Measurements from ENCODE around the gene CBX5. TPM values are rescaled to one million over a fixed set of nuclear protein-coding genes. Genes with fewer than 3 reads are reported as not detected.
"Not testable (repeated sequence)": the region's sequence is repeated elsewhere in the genome, so short reads cannot be mapped to it uniquely, and the experiment has no call there.

The CBX5 gene
- total and polyA plus RNA-seq, 10 of the 15 experiments (the other 5 are each of a cell fraction or from before 2014, with no cell fraction given) = 46.7 to 138 (median 74.6) TPM

DNA sequence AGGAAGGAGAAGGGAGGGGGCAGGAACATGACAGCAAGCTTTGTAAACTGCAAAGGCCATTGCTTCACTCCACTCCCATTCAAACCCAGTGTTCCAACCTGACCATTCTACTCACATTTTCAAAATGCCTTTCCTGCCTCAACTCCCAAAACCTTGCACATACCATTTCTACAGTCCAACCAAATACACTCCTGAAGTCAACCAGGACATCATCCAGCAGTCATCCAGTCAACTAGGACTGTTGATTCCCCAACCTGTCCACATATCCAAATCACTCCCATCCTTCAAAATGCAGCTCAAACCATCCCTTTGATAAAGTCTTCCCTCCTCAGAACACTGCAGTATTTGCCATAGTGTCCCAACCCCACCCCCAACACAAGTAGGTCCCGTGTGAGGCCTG, 94.0 kb downstream of the CBX5 start (continued):
- TF ChIP-seq, protein P1, sequence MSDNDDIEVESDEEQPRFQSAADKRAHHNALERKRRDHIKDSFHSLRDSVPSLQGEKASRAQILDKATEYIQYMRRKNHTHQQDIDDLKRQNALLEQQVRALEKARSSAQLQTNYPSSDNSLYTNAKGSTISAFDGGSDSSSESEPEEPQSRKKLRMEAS (IDR thresholded peaks at IDR 0.05; ENCODE audit: low read depth, low read length) = no peak

DNA sequence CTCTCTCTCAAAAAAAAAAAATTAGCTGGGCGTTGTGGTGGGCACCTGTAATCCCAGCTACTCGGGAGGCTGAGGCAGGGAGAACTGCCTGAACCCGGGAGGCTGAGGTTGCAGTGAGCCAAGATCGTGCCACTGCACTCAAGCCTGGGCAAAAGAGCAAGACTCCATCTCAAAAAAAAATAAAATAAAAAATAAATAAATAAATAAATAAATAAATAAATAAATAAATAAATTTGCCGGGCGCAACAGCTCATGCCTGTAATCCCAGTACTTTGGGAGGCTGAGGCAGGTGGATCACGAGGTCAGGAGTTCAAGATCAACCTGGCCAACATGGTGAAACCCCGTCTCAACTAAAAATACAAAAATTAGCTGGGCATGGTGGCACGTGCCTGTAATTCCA, 94.6 kb downstream of the CBX5 start:
- H3K36me3 ChIP-seq (ENCODE audit: control insufficient read depth in 2 of 2, insufficient read depth in 2 of 2, low read length in 1 of 2); H3K4me3 ChIP-seq; H2AFZ ChIP-seq (ENCODE audit: control insufficient read depth, low read depth, low read length); DNase-seq (ENCODE audit: low read depth, low spot score); BruUV-seq (replicated peaks); FAIRE-seq; H3K27ac ChIP-seq (ENCODE audit: control insufficient read depth, insufficient read depth); H3K4me1 ChIP-seq (ENCODE audit: control insufficient read depth, insufficient read depth, low read length); H3K9me3 ChIP-seq (replicated peaks; ENCODE audit: control insufficient read depth, insufficient read depth, low read length); H3K4me2 ChIP-seq (ENCODE audit: control insufficient read depth, insufficient read depth); SMC1A ChIA-PET (ENCODE audit: uncharacterized antibody, unreplicated experiment); H3K9ac ChIP-seq (ENCODE audit: control insufficient read depth, insufficient read depth, low read length); ATAC-seq; intact Hi-C loops (cut with micrococcal nuclease; ENCODE audit: unreplicated experiment); POLR2A ChIA-PET; H4K20me1 ChIP-seq (ENCODE audit: control insufficient read depth, insufficient read depth); H3K27me3 ChIP-seq (replicated peaks in 1 of 2; ENCODE audit: control insufficient read depth in 2 of 2, insufficient read depth in 2 of 2, low read length in 1 of 2); H3K79me2 ChIP-seq (ENCODE audit: control insufficient read depth, insufficient read depth, low read length); in situ Hi-C loops (cut with MboI): not testable (repeated sequence)
- ChIA-PET RAD21 (ENCODE audit: unreplicated experiment) (interaction anchor here (0.6 kb wide), 1 partner anchor 34 kb away, joined by 4 read pairs; no protein-coding TSS in a partner anchor), CTCF (interaction anchor here (1.2 to 9.9 kb wide), 2 partner anchors 16 to 22 kb away, joined by 4 to 113 read pairs; no protein-coding TSS in a partner anchor)
- WGBS (ENCODE audit: insufficient coverage, insufficient replicate concordance, low lambda C conversion rate, missing lambda C conversion rate) = 96% methylated on average over 9 of the region's 9 CpGs

DNA sequence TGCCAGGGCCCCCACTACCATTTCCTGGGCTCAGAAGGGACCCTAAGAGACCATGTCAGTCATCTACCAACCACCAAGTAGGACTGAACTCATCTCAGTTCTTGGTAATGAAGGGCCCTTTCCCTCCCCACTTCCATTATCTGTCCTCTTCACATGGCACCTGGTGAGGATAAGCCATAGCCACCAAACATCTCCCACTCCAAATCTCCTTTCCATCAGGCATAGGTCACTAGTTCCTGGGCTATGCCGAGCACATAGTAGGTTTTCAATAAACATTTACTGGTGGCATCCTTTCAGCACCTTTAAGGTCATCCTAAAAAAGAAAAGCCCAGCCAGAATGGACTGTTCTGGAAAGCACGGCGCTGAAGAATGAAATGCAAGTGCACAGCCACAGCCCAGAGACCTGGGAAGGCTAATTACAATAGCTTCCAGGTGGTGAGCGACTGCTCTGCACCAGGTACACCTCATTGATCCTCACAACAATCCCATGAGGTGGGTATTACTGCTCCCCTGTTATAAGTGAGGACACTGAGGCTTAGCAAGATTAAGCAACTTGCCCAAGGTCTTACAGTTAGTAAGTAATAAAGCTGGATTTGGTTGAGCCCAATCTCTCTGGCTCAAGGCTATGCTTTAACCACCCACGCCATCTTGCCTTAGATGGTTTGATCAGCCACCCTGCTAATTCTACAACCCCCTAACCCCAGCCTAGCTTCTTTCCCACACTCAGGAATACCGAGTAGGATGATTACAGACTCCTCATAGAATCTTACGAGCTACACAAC, 95.7 kb downstream of the CBX5 start:
- Histone ChIP-seq H3K36me3 (ENCODE audit: control insufficient read depth in 2 of 2, insufficient read depth in 2 of 2, low read length in 1 of 2) (no peaks in the 10 kb centered on the region), H3K27me3 (replicated peaks in 1 of 2; ENCODE audit: control insufficient read depth in 2 of 2, insufficient read depth in 2 of 2, low read length in 1 of 2) (no peaks in the 10 kb centered on the region), H4K20me1 (ENCODE audit: control insufficient read depth, insufficient read depth) (no peaks in the 10 kb centered on the region), H3K9ac (ENCODE audit: control insufficient read depth, insufficient read depth, low read length) (no peak overlapping the region), H3K27ac (ENCODE audit: control insufficient read depth, insufficient read depth) (no peak overlapping the region), H3K79me2 (ENCODE audit: control insufficient read depth, insufficient read depth, low read length) (peaks cover 3% of the 10 kb centered on the region), H3K4me2 (ENCODE audit: control insufficient read depth, insufficient read depth) (no peak overlapping the region), H2AFZ (ENCODE audit: control insufficient read depth, low read depth, low read length) (no peak overlapping the region), H3K9me3 (replicated peaks; ENCODE audit: control insufficient read depth, insufficient read depth, low read length) (no peaks in the 10 kb centered on the region), H3K4me1 (ENCODE audit: control insufficient read depth, insufficient read depth, low read length) (no peaks in the 10 kb centered on the region), H3K4me3 (no peak overlapping the region)
- intact Hi-C loops (cut with micrococcal nuclease; ENCODE audit: unreplicated experiment) = no loop called here
- ChIA-PET CTCF (interaction anchor here (0.7 to 1.2 kb wide), 2 partner anchors 9 to 23 kb away, joined by 4 to 5 read pairs; no protein-coding TSS in a partner anchor), RAD21 (ENCODE audit: unreplicated experiment) (interaction anchor here (0.9 kb wide), 1 partner anchor 152 kb away, joined by 3 read pairs; the partner anchor contains the start of gene HOXC5), POLR2A (no interaction called here), SMC1A (ENCODE audit: uncharacterized antibody, unreplicated experiment) (no interaction called here)
- ATAC-seq = no peak
- no TSS peak for BruUV-seq (replicated peaks)
- FAIRE-seq = no peak
- no peak for TF ChIP-seq JUNB (IDR thresholded peaks at IDR 0.05)
- no peak for TF ChIP-seq KLF5 (IDR thresholded peaks at IDR 0.05; ENCODE audit: partially characterized antibody)
- TF ChIP-seq MYB (IDR thresholded peaks at IDR 0.05; ENCODE audit: borderline replicate concordance, low read depth, low read length) = no peak
- no peak for TF ChIP-seq DPF2 (IDR thresholded peaks at IDR 0.05)
- TF ChIP-seq PAX5 (IDR thresholded peaks at IDR 0.05; ENCODE audit: borderline replicate concordance, low read depth, low read length) = no peak
- TF ChIP-seq, protein P2, sequence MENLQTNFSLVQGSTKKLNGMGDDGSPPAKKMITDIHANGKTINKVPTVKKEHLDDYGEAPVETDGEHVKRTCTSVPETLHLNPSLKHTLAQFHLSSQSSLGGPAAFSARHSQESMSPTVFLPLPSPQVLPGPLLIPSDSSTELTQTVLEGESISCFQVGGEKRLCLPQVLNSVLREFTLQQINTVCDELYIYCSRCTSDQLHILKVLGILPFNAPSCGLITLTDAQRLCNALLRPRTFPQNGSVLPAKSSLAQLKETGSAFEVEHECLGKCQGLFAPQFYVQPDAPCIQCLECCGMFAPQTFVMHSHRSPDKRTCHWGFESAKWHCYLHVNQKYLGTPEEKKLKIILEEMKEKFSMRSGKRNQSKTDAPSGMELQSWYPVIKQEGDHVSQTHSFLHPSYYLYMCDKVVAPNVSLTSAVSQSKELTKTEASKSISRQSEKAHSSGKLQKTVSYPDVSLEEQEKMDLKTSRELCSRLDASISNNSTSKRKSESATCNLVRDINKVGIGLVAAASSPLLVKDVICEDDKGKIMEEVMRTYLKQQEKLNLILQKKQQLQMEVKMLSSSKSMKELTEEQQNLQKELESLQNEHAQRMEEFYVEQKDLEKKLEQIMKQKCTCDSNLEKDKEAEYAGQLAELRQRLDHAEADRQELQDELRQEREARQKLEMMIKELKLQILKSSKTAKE (IDR thresholded peaks at IDR 0.05; ENCODE audit: low read depth, poor library complexity, severe bottlenecking) = no peak
- TF ChIP-seq NR2C1 (IDR thresholded peaks at IDR 0.05) = no peak
- no peak for TF ChIP-seq SUPT20H (IDR thresholded peaks at IDR 0.05; ENCODE audit: borderline replicate concordance, control insufficient read depth, low read depth, low read length)
- TF ChIP-seq GATAD2B (conservative IDR thresholded peaks at IDR 0.05; ENCODE audit: low read depth) = no peak
- no peak for TF ChIP-seq NFYA (IDR thresholded peaks at IDR 0.05; ENCODE audit: borderline replicate concordance, low read depth, low read length)
- no peak for TF ChIP-seq NFXL1 (IDR thresholded peaks at IDR 0.05; ENCODE audit: borderline replicate concordance)
- TF ChIP-seq, protein P1 (IDR thresholded peaks at IDR 0.05; ENCODE audit: low read depth, low read length) = no peak
- no peak for DNase-seq (ENCODE audit: low read depth, low spot score)
- 96% methylated on average over 7 of the region's 7 CpGs for WGBS (ENCODE audit: insufficient coverage, insufficient replicate concordance, low lambda C conversion rate, missing lambda C conversion rate)
- in situ Hi-C loops (cut with MboI) = no loop called here

Data from GM12878 (cell line).